Kidney epithelial cell (primary cell): Measurements from ENCODE around the gene DLG2. TPM values are rescaled to one million over a fixed set of nuclear protein-coding genes. Genes with fewer than 3 reads are reported as not detected.

ENCODE experiments used
- DNase-seq: peaks from one replicate; pipeline ENCODE4 v3.0.0-alpha.2; 2010; ENCODE audit warnings: low read depth
- H3K27me3 ChIP-seq: 2 replicates; pipeline ENCODE4 v1.6.0; 2011; ENCODE audit warnings: low read length; ENCODE audit not compliant: control insufficient read depth, insufficient read depth
- H3K36me3 ChIP-seq: 2 replicates; pipeline ENCODE4 v1.5.1; 2011; ENCODE audit warnings: low read length; ENCODE audit not compliant: control insufficient read depth, insufficient read depth
- H3K4me3 ChIP-seq: 2 replicates; pipeline ENCODE4 v1.5.1; 2011; ENCODE audit warnings: low read depth, mild to moderate bottlenecking, control low read depth, low read length
- CTCF ChIP-seq: IDR thresholded peaks from 2 replicates; pipeline ENCODE4 v1.5.1; 2011; ENCODE audit warnings: mild to moderate bottlenecking, moderate library complexity, low read length, control low read depth, inconsistent platforms; ENCODE audit not compliant: insufficient read depth, poor library complexity, severe bottlenecking
- total RNA-seq: library from RNA; depleted of rRNA; stranded (reverse); fragments of >200 nt; gene quantifications from 2 replicates; pipeline ENCODE4 v1.2.3, GENCODE V29; 2015

The DLG2 gene
- total RNA-seq, 1 donor from 2014 or later = 0.75 TPM

- Histone ChIP-seq H3K4me3 (no peak overlapping the region), H3K36me3 (no peaks in the 10 kb centered on the region), H3K27me3 (no peaks in the 10 kb centered on the region)
- DNase-seq = no peak
- TF ChIP-seq CTCF = no peak
These were observed 308.6 kb downstream of the DLG2 start for GRCh38 chr11:85318573-85318972.

GRCh38 chr11:85316967-85317366 lies 310.2 kb downstream of the DLG2 start:
- no peaks in the 10 kb centered on the region for H3K36me3 ChIP-seq
- no peaks in the 10 kb centered on the region for H3K27me3 ChIP-seq
- H3K4me3 ChIP-seq = no peak overlapping the region
- no peak for TF ChIP-seq CTCF
- DNase-seq = no peak

GRCh38 chr11:85313741-85314140 lies 313.4 kb downstream of the DLG2 start:
- no peak for DNase-seq
- Histone ChIP-seq H3K27me3 (no peaks in the 10 kb centered on the region), H3K4me3 (no peak overlapping the region), H3K36me3 (no peaks in the 10 kb centered on the region)
- no peak for TF ChIP-seq CTCF

- H3K4me3 ChIP-seq = no peak overlapping the region
- no peaks in the 10 kb centered on the region for H3K36me3 ChIP-seq
- no peak for DNase-seq
- TF ChIP-seq CTCF = no peak
- no peaks in the 10 kb centered on the region for H3K27me3 ChIP-seq
These were observed 316.7 kb downstream of the DLG2 start for GRCh38 chr11:85310479-85310878.

GRCh38 chr11:85307366-85307765 lies 319.8 kb downstream of the DLG2 start:
- no peak for TF ChIP-seq CTCF
- DNase-seq = no peak

GRCh38 chr11:85301895-85302678 lies 325.1 kb downstream of the DLG2 start:
- DNase-seq = no peak
- Histone ChIP-seq H3K36me3 (no peaks in the 10 kb centered on the region), H3K27me3 (no peaks in the 10 kb centered on the region), H3K4me3 (no peak overlapping the region)
- TF ChIP-seq CTCF = no peak

More at GRCh38 chr11:85307366-85307765, 319.8 kb downstream of the DLG2 start:
- no peak overlapping the region for H3K4me3 ChIP-seq
- no peaks in the 10 kb centered on the region for H3K27me3 ChIP-seq
- H3K36me3 ChIP-seq = no peaks in the 10 kb centered on the region
